ENCODE results near the gene CYP2A7.
"Not testable (repeated sequence)": the region's sequence is repeated elsewhere in the genome, so short reads cannot be mapped to it uniquely, and the experiment has no call there.

GRCh38 chr19:40838477-40838876, 43.6 kb downstream of the CYP2A7 start:
- TF ChIP-seq CTCF (IDR thresholded peaks at IDR 0.05); POLR2AphosphoS5 (IDR thresholded peaks at IDR 0.05; ENCODE audit: insufficient read depth in 1 of 2, low read depth in 1 of 2); POLR2A (IDR thresholded peaks at IDR 0.05): not testable (repeated sequence)

Measured in vagina (tissue), 2 donors.